Activated T-cell treated with anti-CD3 and anti-CD28 coated beads for 48 hours (primary cell): Measurements from ENCODE around the gene UBE2E2.

Experiments
- DNase-seq: peaks from one replicate; pipeline ENCODE4 v3.0.0-alpha.2; 2020; ENCODE audit warnings: low read depth

Gene UBE2E2

DNA sequence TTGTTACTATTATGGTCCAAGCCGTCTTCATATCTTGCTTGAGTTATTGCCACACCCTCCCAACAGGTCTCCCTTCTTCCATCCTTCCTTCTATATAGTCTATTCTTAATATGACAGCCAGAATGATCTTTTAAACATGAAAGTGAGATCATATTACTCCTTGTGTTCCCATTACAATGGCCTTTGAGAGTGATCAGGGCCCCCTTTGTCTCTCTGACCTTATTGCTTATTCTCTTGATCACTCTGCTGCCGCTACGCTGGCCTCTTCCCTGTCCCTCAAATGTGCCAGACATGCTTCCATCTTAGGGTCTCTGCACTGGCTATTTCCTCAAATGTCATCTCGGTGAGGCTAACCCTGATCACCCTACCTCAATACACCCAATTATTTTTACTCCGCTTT lies 38.1 kb downstream of the UBE2E2 start:
- no peak for DNase-seq

DNA sequence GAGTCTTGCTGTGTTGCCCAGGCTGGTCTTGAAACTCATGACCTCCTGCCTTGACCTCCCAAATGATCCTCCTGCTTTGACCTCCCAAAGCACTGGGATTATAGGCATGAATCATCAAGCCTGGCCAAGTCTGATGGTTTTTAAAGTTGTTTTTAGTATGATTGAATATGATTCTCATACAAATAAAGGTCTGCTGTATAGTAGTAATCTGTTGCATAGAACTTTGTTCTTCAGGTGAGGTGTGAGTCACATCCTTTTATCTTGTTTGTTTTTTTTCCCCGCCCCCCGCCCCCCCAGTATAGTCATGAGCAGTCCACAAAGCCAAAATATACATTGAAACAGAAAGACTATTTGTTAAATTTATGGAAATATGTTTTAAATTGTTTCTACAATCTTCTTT lies 39.0 kb downstream of the UBE2E2 start:
- no peak for DNase-seq

DNA sequence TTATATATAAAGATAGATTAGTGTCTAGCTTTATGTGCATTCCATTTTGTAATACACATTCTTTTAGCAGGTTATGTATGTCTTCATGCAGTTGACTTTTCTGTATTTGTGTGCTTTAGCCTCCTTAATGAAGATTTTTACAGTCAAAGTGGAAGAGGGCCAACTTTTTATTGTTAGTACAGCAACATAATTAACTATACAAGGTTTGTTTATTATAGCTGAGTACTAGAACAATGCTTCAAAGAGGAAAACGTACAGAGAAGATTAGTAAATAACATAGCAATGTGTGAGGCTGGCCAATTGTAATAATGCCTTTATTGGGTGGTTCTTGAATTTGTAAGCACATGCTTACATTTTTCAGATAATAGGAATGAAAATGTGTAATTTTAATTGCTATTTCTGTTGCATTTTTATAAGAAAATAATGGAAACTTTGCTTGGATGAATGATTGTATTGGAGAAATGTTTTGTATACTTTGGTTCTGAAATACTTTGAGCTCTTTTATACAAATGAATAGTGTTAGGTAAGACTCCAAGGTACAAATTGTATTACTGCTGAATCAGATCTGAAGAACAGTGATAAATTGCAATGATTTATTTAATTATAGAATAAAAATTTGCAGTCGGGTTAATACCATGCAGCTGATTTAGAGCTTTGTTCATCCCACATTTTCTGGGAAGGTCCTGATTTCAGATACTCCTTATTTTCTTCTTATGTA lies 41.4 kb downstream of the UBE2E2 start:
- DNase-seq, result no peak

DNA sequence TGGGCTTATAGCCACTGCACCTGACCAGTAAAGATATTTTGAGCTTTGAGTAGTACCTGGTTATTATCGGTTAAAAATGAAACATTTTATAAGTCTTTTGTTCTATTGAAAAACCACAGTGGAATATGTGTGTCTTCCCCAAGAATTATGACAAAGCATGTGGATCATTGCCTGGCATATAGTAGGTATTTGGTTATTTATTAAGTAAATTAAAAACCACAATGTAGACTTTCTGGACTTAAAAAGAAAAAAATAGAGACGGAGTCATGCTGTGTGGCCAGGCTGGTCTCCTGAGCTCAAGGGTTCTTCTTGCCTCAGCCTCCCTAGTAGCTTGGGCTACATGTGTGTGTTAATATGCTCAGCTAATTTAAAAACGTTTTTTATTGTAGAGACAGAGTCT lies 43.5 kb downstream of the UBE2E2 start:
- no peak for DNase-seq

DNA sequence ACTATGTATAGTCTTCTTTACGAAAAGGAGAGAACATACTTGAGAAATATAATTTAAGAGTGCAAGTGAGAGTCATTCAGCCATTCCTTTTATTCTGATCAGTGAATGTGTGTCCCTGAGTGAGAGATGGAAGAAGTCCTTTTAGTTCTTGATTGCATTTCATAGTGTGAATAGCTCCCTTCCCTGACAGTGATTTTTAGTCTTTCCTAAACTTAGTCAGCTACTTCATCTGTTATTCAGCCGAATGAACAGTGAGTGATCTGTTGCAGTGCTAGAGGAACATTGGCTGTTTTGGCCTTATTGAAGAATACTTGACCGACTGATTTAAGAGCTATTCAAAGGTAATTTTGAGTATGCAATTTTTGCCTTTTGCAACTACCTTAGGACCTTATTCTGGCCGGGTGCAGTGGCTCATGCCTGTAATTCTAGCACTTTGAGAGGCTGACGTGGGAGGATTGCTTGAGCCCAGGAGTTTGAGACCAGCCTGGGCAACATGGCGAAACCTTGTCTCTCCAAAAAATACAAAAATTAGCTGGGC lies 45.5 kb downstream of the UBE2E2 start:
- no peak for DNase-seq

DNA sequence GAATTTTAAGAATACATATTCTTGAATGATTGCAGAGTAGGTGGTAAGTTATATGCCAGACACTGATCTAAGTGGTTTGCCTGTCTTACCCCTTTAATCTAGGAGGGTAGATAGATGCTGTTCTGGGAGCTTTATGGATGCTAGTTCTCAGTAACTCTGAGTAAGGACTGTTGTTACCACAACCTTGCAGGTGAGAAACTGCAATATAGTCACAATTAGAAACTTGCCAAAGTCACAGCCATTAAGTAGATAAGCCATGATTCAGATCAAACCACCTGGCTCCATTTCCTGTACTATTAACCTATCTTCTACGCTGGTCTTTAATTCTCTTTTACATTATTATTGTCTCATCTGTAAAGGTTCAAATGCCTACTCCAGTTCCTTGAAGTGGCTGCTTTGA lies 46.8 kb downstream of the UBE2E2 start:
- DNase-seq, result no peak

DNA sequence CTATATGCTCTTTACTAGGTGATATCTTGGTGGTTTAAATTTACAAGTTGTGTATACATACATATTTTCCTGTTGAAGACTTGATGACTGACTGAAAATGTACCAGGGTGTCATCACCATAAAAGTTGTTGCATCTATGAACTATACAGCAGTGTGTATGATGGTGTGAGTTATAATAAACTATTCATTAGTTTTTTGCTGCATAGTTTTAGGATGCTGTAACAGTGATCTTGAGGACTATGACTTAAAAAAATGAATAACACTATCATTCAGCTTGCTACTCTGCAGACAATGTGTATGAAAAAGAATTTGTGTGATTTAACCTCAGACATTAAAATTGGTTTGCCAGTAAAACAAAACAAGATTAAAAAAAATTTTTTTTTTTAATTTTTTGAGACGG lies 49.0 kb downstream of the UBE2E2 start:
- DNase-seq, result no peak

DNA sequence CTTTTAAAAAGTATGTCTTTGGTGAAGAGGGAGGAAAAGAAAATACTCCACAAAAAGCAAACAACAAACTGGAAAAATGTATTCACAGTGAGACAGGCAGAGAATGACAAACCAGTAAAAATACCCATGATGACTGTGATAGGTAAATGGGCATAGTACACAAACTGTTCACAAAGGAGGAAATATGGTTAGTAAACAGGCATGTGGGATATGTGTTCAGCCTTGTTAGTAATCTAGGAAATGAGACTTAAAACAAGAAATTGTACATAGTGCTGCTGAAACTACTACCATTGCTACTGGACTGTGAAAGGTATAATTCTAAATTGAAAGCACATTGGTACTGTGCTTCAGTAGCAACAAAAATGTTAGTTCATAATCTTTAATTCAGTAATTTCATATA lies 50.1 kb downstream of the UBE2E2 start:
- DNase-seq, result no peak

DNA sequence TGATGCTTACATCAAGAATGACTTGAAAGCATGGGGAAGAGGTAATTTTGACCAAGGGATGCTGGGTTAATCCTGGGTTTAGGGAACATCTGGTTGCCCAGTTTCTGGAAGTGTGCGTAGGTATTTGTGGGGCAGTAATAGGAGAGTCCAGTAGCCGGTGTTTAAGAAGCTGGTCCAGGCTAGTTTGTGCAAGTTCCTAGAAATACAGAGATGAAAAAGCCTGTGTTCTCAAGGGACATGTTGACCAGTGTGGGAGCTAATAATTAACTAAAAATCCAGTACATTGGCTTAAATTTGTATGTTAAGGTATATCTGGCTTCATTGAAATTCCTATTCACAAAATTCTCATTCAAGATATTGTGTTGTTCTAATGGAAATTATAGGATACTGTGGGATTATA lies 51.2 kb downstream of the UBE2E2 start:
- no peak for DNase-seq

DNA sequence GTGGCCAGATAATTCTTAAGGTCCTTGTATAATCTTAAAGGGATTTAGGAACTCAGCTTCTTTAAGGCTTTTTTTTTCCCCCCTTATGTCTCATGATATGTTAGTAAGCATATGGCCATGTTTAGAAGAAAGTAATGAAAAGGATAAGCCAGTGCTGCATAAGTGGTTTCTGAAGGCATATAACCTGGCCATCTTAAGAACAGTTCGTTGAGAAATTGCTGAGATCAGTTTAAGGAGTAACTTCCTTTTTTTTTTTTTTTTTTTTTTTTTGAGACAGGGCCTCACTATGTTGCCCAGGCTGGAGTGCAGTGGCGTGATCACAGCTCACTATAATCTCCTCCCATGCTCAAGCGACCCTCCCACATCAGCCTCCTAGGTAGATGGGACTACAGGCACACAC lies 51.7 kb downstream of the UBE2E2 start:
- DNase-seq, result no peak

DNA sequence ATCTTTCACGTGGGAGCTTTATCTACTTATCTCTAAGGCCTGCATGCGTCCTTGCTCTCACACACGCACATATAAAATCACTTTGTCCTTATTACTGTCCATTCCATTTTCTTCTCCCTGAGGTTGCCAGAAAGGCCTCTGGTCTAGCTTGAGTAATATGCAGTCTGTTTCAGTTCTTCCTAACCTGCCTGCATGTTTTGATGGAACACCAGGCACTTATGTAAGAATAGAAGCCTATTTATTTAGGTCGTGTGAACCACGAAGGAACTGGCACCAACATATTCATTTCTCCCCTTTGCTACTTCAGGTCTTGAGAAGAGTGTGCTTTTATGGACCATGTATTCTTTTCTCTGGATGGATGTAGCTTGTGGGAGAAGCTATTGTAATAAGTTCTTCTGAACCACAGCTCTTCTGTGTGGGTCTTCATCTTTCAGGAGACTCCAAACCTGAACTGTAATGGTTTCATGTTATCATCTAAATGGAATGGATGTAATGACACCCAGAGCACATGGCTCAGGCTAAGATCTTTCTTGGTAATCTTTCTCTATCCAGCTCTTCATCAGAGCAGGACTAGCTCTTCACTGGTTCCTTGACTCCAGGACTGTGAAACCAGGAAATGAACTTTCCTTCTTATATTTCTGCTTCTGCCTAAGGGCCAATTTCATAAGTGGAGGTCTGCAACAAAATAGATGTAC lies 53.8 kb downstream of the UBE2E2 start:
- DNase-seq, result no peak

DNA sequence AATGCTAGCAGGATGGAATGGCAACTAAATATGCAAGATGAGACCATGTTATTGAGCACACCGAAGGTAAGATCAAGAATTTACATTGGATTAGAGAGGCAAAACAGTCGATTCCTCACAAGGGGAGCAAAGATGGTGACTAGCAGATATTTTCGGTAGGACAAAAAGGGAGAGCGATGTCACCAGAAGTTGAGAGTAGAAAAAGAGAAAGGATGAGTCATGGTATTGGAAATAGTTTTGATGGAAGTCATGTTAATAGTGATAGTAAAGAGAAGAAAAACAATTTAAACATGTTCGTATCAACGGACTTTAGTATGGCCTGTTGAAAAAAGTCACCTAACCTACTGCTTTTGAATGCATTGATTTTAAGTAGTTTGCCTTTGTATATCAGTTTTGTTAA lies 55.0 kb downstream of the UBE2E2 start:
- no peak for DNase-seq

DNA sequence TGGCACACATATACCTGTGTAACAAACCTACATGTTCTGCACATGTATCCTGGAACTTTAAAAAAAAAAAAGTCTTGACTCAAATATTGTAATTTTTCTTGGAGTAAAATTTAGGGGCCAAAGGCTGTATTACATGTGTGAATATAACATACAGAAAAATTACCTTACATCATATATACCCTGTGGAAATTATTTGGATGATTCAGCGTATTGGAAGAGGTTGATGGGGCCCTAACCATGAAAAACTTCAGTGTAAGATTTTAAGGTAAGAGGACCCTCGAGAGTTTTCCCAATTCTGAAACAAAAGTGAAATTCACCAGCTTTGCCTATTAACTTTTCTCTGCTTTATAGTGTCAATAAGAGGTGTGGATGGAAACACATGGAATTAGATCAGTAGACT lies 56.4 kb downstream of the UBE2E2 start:
- DNase-seq, result no peak

DNA sequence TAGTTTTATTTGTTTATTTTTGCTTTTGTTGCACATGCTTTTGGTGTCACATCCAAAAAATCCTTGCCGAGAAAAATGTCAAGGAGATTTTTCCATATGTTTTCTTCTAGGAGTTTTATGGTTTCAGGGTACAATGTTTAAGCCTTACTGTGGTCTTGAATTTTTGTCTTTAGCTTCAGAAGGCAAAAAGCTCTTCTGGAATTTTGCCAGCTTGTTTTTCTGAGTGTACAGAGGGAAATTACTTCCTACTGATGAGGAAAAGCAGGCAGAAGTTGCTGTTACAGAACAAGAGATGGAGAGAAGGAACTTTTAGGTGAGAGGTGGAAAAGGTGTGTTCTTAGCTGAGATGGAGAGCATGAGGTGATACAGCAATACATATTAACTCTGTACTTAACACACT lies 59.6 kb downstream of the UBE2E2 start:
- DNase-seq, result no peak

DNA sequence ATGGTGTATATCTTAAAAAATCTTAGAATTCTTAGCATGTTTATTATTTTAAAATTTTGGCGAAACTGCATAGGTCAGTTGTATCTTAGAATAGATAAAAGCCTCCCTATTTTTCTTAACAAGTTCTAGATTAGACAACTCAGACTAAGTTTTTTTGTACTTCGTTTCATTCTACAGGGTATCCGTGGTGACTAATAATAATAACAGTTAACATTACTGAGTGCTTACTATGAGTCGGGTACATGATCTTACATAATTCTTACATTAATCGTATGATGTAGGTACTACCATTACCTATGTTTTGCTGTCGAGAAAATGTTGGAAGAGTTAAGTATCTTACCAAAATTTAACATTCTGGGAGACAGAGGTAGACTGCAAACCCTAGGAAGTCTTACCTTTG lies 60.7 kb downstream of the UBE2E2 start:
- DNase-seq, result no peak

DNA sequence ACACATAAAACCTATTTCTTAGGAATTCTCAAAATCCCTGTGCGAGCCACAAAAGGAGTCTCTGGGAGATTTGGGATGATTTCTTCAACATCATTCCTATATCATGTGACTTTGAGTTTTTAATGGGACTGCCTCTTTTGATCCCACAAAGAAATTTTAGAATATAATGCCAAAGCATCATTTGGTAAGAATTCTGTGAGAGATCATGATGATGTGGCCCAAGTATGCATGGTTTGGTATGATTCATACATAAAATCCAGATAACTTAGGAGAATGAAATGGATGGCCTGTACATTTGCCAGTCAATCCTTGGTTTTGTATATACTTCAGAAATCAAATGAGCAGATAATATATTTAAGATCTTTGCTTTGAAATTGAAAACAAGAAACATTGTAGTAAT lies 61.3 kb downstream of the UBE2E2 start:
- no peak for DNase-seq

DNA sequence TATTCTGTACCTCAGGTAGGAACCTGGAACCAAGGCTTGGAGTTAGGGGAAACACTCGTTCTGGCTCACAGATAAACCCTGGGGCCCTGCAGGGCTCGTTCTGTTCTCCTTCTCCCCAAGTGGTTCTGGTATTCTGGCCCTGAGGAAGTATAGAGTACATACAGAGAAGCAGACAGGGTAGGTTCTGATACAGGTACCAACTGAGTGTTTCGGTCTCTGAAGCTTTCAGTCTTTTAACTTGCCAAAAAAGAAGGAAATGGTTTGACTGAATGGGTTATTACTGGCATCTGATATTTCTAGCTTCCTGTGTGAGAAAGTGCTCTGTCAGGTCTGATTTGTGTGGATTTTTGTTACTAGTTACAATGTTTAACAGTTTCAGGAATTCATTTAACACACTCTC lies 67.3 kb downstream of the UBE2E2 start:
- DNase-seq, result no peak

DNA sequence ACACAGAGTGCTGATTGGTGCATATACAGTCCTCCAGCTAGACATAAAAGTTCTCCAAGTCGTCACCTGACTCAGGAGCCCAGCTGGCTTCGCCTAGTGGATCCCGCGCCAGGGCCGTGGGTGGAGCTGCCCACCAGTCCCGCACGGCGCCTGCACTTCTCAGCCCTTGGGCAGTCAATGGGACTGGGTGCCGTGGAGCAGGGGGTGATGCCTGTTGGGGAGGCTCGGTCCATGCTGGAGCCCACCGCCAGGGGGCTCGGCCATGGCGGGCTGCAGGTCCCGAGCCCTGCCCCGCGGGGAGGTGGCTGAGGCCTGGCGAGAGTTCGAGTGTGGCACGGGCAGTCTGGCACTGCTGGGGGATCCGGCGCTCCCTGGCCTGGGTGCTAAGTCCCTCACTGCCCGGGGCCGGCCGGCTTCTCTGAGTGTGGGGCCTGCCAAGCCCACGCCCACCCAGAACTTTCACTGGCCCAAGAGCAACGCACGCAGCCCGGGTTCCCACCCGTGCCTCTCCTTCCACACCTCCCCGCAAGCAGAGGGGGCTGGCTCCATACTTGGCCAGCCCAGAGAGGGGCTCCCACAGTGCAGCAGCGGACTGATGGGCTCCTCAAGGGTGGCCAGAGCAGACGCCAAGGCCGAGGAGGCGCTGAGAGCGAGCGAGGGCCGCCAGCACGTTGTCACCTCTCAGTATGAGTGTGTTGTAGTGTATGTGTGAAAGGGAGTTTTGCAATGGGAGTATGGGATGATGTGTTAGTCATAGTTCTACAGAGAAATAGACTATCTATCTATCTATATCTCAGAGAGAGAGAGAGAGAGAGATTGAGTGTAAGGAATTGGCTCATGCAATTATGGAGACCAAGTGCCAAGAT lies 69.0 kb downstream of the UBE2E2 start:
- no peak for DNase-seq

DNA sequence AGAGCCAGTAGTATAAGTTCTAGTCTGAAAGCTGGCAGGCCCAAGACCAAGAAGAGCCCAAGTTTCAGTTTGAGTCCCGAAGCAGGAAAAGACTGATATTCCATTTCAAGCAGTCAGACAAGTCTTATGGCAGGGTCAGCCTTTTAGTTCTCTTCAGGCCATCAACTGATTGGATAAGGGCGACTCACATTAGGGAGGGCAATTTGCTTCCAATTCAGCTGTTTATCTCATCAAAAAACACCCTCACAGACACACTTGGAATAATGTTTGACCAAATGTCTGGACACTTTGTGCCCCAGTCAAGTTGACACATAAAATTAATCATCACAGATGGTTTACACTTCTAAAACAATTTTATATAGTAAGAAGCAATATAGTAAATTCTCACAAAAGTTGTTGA lies 69.7 kb downstream of the UBE2E2 start:
- no peak for DNase-seq

DNA sequence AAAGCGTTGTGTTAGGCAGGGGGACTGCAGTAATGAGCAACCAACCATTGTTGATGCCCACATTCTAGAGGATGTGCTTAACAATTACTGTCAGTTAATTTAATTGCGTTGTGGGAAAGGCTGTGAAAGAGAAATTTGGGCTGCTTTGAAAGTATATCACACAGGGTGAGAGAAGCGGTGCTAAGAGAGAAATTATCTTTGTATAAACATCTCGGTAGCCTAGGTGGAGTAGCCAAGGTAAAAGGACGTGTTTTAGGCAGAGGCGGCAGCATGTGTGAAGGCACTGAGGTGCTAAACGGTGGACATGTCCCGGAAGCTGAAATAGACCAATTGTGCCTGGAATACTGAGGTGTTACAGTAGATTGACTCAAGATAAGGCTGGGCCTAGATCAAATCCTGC lies 71.9 kb downstream of the UBE2E2 start:
- DNase-seq, result no peak

DNA sequence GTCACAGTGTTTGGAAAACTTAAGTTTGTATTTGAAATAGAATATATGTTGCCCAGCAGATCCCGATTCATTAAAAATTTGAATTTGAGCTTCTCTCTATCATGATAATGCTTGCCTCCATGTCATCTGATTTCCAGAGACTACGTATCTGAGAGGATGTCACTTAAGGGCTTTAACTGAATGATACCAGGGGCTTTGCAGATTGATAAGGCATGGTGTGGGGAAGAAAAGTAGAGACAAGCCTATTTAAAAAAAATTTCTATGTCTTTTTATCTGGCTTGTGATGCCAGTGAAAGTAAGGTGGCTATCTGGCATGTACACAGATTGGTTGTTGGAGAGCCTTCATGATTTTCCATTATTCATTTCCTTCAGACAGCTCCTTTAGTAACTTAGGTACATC lies 72.7 kb downstream of the UBE2E2 start:
- DNase-seq, result no peak

DNA sequence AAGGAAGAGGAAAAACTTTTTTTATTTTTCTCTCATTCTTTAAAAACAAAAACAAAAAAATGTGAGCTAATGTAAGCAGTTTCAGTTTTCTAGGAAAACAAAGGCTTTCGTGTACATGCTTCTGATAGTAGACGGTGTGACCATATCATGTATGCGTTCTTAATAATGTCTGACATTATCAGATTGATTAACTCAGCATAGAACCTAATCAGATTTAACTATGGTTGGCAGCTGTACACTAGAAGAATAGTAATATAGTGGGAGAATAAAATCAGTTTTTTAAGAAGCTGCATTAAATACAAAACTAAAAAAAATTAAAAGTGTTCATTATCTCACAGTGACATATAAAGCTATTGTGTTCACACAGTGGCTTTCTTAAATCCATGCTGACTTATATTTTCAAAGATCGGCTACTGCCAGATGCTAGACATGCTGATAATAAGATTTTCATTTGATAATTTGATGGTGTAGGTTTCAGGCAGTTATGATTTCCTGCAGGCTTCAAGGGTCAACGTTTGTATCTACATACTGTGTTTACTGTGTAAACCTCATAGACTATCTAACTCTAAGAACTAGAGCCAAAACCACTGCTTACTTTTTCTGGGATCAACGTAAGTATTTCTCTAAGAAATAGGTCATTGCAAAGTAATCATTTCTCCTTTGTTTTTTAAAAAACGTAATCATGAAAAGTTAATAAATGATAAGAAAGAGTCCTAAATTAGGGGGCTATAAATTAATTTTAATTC lies 74.0 kb downstream of the UBE2E2 start:
- no peak for DNase-seq
